Neural cell (in vitro differentiated cells): ENCODE data around the gene TAC3.

Experiments used
- CTCF ChIP-seq: fragments of 450-650 bp; IDR thresholded peaks from 2 replicates; pipeline ENCODE4 v1.5.1; 2014; ENCODE audit warnings: antibody characterized with exemption, mild to moderate bottlenecking, moderate library complexity; ENCODE audit not compliant: poor library complexity, severe bottlenecking
- EZH2 ChIP-seq: fragments of 200-600, 300-800 bp; shearing (Covaris generic), sonication (generic); IDR thresholded peaks from 2 replicates; pipeline ENCODE4 v1.6.1; 2014; ENCODE audit warnings: antibody characterized with exemption, low read length, borderline replicate concordance, mild to moderate bottlenecking; ENCODE audit not compliant: insufficient read depth, poor library complexity, severe bottlenecking
- POLR2AphosphoS5 ChIP-seq: IDR thresholded peaks from 2 replicates; pipeline ENCODE4 v1.6.1; 2012
- RAD21 ChIP-seq: fragments of 450-650 bp; conservative IDR thresholded peaks from 2 replicates; pipeline ENCODE4 v1.6.1; 2014; ENCODE audit warnings: antibody characterized with exemption, mild to moderate bottlenecking, moderate library complexity
- REST ChIP-seq: IDR thresholded peaks from 2 replicates; pipeline ENCODE4 v1.6.1; 2012; ENCODE audit warnings: borderline replicate concordance
- TAF1 ChIP-seq: IDR thresholded peaks from 2 replicates; pipeline ENCODE4 v1.6.1; 2012; ENCODE audit warnings: low read depth

- TF ChIP-seq TAF1 (no peak), POLR2AphosphoS5 (no peak), CTCF (no peak), RAD21 (no peak), REST (no peak), EZH2 (no peak)
These were observed 10.9 kb upstream of the TAC3 start for GRCh38 chr12:57027011-57027804.
